H1 (cell line): ENCODE results near the gene KDM5A. TPM values are rescaled to one million over a fixed set of nuclear protein-coding genes. Genes with fewer than 3 reads are reported as not detected.

Experiments
- CTCF ChIA-PET: fragments of 300-600 bp; sonication (Branson Sonifier 250); formaldehyde crosslinking; loops from one replicate; lab custom pipeline; 2021; ENCODE audit not compliant: partially characterized antibody; lab: Charles Lee
- POLR2A ChIA-PET: fragments of 300-600 bp; sonication (Branson Sonifier 250); formaldehyde crosslinking; loops from one replicate; lab custom pipeline; 2021; ENCODE audit warnings: inconsistent platforms; ENCODE audit not compliant: partially characterized antibody; lab: Charles Lee
- DNase-seq, 2 experiments: peaks; one replicate each; pipeline versions ENCODE4 v3.0.0 to v3.0.0-alpha.2; 2010 to 2022; ENCODE audit warnings: low spot score in 2 of 2, low read depth in 1 of 2, mixed read lengths in 1 of 2
- FAIRE-seq: peaks from 2 replicates; lab custom pipeline; 2011; peaks lifted over from hg19 to GRCh38; lab: Jason Lieb, UNC
- H2AFZ ChIP-seq: 2 replicates; pipeline ENCODE4 v1.8.1; 2012; ENCODE audit warnings: low read length, inconsistent platforms
- H2AK5ac ChIP-seq: 2 replicates; pipeline ENCODE4 v1.6.1; 2013; ENCODE audit warnings: low read depth, low read length
- H2BK120ac ChIP-seq: replicated peaks from 2 replicates; pipeline ENCODE3; 2013; ENCODE audit warnings: low read depth, low read length, inconsistent platforms
- H2BK12ac ChIP-seq: 2 replicates; pipeline ENCODE4 v1.6.1; 2013; ENCODE audit warnings: low read depth, low read length
- H2BK15ac ChIP-seq: 2 replicates; pipeline ENCODE4 v1.6.1; 2013; ENCODE audit warnings: low read length
- H2BK20ac ChIP-seq: 2 replicates; pipeline ENCODE4 v1.6.1; 2013; ENCODE audit warnings: low read length
- H2BK5ac ChIP-seq: 2 replicates; pipeline ENCODE4 v1.6.1; 2013; ENCODE audit warnings: low read depth, low read length
- H3K14ac ChIP-seq: 2 replicates; pipeline ENCODE4 v1.6.1; 2013; ENCODE audit warnings: inconsistent platforms; ENCODE audit not compliant: insufficient read length
- H3K18ac ChIP-seq: 2 replicates; pipeline ENCODE4 v1.6.1; 2013; ENCODE audit warnings: low read length; ENCODE audit errors: extremely low read depth
- H3K23ac ChIP-seq: 2 replicates; pipeline ENCODE4 v1.6.1; 2013; ENCODE audit warnings: inconsistent platforms; ENCODE audit not compliant: insufficient read length
- H3K23me2 ChIP-seq: 2 replicates; pipeline ENCODE4 v1.6.1; 2013; ENCODE audit warnings: low read depth, low read length
- H3K27ac ChIP-seq: 2 replicates; pipeline ENCODE4 v1.6.1; 2011; ENCODE audit warnings: low read depth, low read length, inconsistent platforms
- H3K27me3 ChIP-seq, 4 experiments: replicated peaks in 1 of 4; 1 replicate in 1 of 4; 2 replicates in 3 of 4; pipeline versions ENCODE4 v1.6.1 to v1.8.1; 2011 to 2013; ENCODE audit warnings: low read length in 3 of 4, mild to moderate bottlenecking in 3 of 4, inconsistent platforms in 2 of 4, mixed read lengths in 2 of 4, moderate library complexity in 1 of 4; ENCODE audit not compliant: control insufficient read depth in 3 of 4, insufficient read depth in 3 of 4; ENCODE audit errors: extremely low read depth in 1 of 4
- H3K36me3 ChIP-seq, 4 experiments: 2 replicates each; pipeline versions ENCODE4 v1.6.1 to v1.8.1; 2011 to 2013; ENCODE audit warnings: mild to moderate bottlenecking in 4 of 4, low read length in 3 of 4, moderate library complexity in 2 of 4, control low read depth in 1 of 4, inconsistent platforms in 1 of 4; ENCODE audit not compliant: insufficient read depth in 4 of 4, control insufficient read depth in 2 of 4
- H3K4ac ChIP-seq: replicated peaks from 2 replicates; pipeline ENCODE3; 2013; ENCODE audit warnings: low read length, low read depth, mixed read lengths, inconsistent platforms; ENCODE audit not compliant: insufficient read length
- H3K4me1 ChIP-seq, 4 experiments: replicated peaks in 1 of 4; 1 replicate in 1 of 4; 2 replicates in 3 of 4; pipeline versions ENCODE4 v1.6.1 to v1.8.1; 2011 to 2013; ENCODE audit warnings: low read length in 3 of 4, inconsistent platforms in 2 of 4, mixed read lengths in 1 of 4; ENCODE audit not compliant: insufficient read depth in 4 of 4, control insufficient read depth in 3 of 4
- H3K4me2 ChIP-seq, 2 experiments: 2 replicates each; pipeline versions ENCODE4 v1.6.1 to v1.8.1; 2011 to 2013; ENCODE audit warnings: low read depth in 2 of 2, low read length in 2 of 2, control low read depth in 1 of 2, inconsistent platforms in 1 of 2, mild to moderate bottlenecking in 1 of 2; ENCODE audit not compliant: insufficient read depth in 1 of 2
- H3K4me3 ChIP-seq, 4 experiments: fragments of 200-600, 300-600 bp in 1 of 4; sonication (generic), shearing (Covaris generic), sonication (Bioruptor Twin) in 1 of 4; 2 replicates each; pipeline versions ENCODE4 v1.5.1 to v1.8.1; 2011 to 2016; ENCODE audit warnings: low read length in 4 of 4, low read depth in 3 of 4, control low read depth in 2 of 4, inconsistent platforms in 2 of 4, mild to moderate bottlenecking in 2 of 4, mixed read lengths in 1 of 4, moderate library complexity in 1 of 4; ENCODE audit not compliant: insufficient read depth in 2 of 4; ENCODE audit errors: extremely low read depth in 1 of 4
- H3K56ac ChIP-seq: replicated peaks from 2 replicates; pipeline ENCODE3; 2013; ENCODE audit warnings: low read depth, mild to moderate bottlenecking, mixed read lengths, low read length, inconsistent platforms; ENCODE audit not compliant: insufficient read length
- H3K79me1 ChIP-seq: 2 replicates; pipeline ENCODE4 v1.6.1; 2013; ENCODE audit warnings: low read depth, low read length, control low read depth
- H3K79me2 ChIP-seq, 2 experiments: 2 replicates each; pipeline versions ENCODE4 v1.6.1 to v1.8.1; 2012 to 2013; ENCODE audit warnings: low read length in 2 of 2, mild to moderate bottlenecking in 2 of 2, inconsistent platforms in 1 of 2; ENCODE audit not compliant: insufficient read depth in 2 of 2, control insufficient read depth in 1 of 2
- H3K9ac ChIP-seq, 4 experiments: replicated peaks in 1 of 4; 1 replicate in 1 of 4; 2 replicates in 3 of 4; pipeline versions ENCODE4 v1.6.1 to v1.8.1; 2011 to 2013; ENCODE audit warnings: low read depth in 3 of 4, low read length in 3 of 4, control low read depth in 2 of 4, mild to moderate bottlenecking in 2 of 4, moderate library complexity in 2 of 4, inconsistent platforms in 1 of 4; ENCODE audit errors: extremely low read depth in 1 of 4
- H3K9me3 ChIP-seq, 2 experiments: 2 replicates each; pipeline versions ENCODE4 v1.6.1 to v1.8.1; 2012 to 2013; ENCODE audit warnings: mild to moderate bottlenecking in 2 of 2, moderate library complexity in 2 of 2, control low read depth in 1 of 2, inconsistent platforms in 1 of 2, low read depth in 1 of 2, low read length in 1 of 2, mixed read lengths in 1 of 2; ENCODE audit not compliant: insufficient read depth in 2 of 2
- H4K20me1 ChIP-seq, 2 experiments: replicated peaks in 1 of 2; 2 replicates each; pipeline versions ENCODE3 to v1.8.1; 2011 to 2013; ENCODE audit warnings: inconsistent platforms in 2 of 2, low read length in 2 of 2, mild to moderate bottlenecking in 1 of 2; ENCODE audit not compliant: insufficient read depth in 2 of 2, control insufficient read depth in 1 of 2
- H4K5ac ChIP-seq: 2 replicates; pipeline ENCODE4 v1.6.1; 2013; ENCODE audit warnings: low read length, low read depth, mixed read lengths, inconsistent platforms; ENCODE audit not compliant: insufficient read length
- H4K8ac ChIP-seq: 2 replicates; pipeline ENCODE4 v1.8.0; 2013; ENCODE audit warnings: mild to moderate bottlenecking, moderate library complexity, low read length, inconsistent platforms; ENCODE audit not compliant: insufficient read depth; ENCODE audit errors: extremely low read depth
- H4K91ac ChIP-seq: replicated peaks from 2 replicates; pipeline ENCODE3; 2013; ENCODE audit warnings: low read length, mixed read lengths, inconsistent platforms; ENCODE audit not compliant: insufficient read length
- ASH2L ChIP-seq: fragments of 200-600, 300-600 bp; sonication (generic); IDR thresholded peaks from one replicate; pipeline ENCODE4 v1.7.1; 2017; ENCODE audit warnings: low read length
- BCL11A ChIP-seq, 2 experiments: IDR thresholded peaks; one replicate each; pipeline ENCODE4 v1.6.1; 2011; ENCODE audit warnings: low read depth in 2 of 2, low read length in 2 of 2, mild to moderate bottlenecking in 2 of 2
- CBX5 ChIP-seq: fragments of 300-800, 300-1000 bp; sonication (generic); IDR thresholded peaks from 2 replicates; pipeline ENCODE4 v1.7.1; 2016; ENCODE audit warnings: antibody characterized with exemption, low read length, low read depth
- CREB1 ChIP-seq: IDR thresholded peaks from 2 replicates; pipeline ENCODE4 v1.6.1; 2012; ENCODE audit warnings: inconsistent platforms
- EP300 ChIP-seq, 2 experiments: IDR thresholded peaks; 1 replicate in 1 of 2; 2 replicates in 1 of 2; pipeline ENCODE4 v1.6.1; 2011 to 2012; ENCODE audit warnings: low read depth in 2 of 2, low read length in 2 of 2, mild to moderate bottlenecking in 2 of 2, borderline replicate concordance in 1 of 2, inconsistent platforms in 1 of 2, moderate library complexity in 1 of 2
- FOSL1 ChIP-seq: IDR thresholded peaks from 2 replicates; pipeline ENCODE4 v1.6.1; 2011; ENCODE audit warnings: mild to moderate bottlenecking, low read depth, low read length, moderate library complexity; ENCODE audit not compliant: insufficient read depth
- HDAC6 ChIP-seq: IDR thresholded peaks from one replicate; pipeline ENCODE4 v1.7.1; 2012; ENCODE audit warnings: low read depth, mild to moderate bottlenecking, inconsistent platforms, low read length, moderate library complexity
- MAX ChIP-seq: IDR thresholded peaks from 2 replicates; pipeline ENCODE4 v1.6.1; 2012; ENCODE audit warnings: inconsistent platforms
- NANOG ChIP-seq: IDR thresholded peaks from 2 replicates; pipeline ENCODE4 v1.6.1; 2011; ENCODE audit warnings: low read length, low read depth, mild to moderate bottlenecking, inconsistent platforms; ENCODE audit not compliant: insufficient read depth, poor library complexity, severe bottlenecking
- PHF8 ChIP-seq: fragments of 200-600 bp; sonication (generic); conservative IDR thresholded peaks from 2 replicates; pipeline ENCODE4 v1.7.1; 2012; ENCODE audit warnings: low read depth, mild to moderate bottlenecking, inconsistent platforms, low read length, moderate library complexity
- RAD21 ChIP-seq, 2 experiments: IDR thresholded peaks in 1 of 2; conservative IDR thresholded peaks in 1 of 2; 2 replicates each; pipeline ENCODE4 v1.6.1; 2011; ENCODE audit warnings: low read depth in 2 of 2, low read length in 2 of 2, improper control_type of control experiment in 1 of 2, inconsistent platforms in 1 of 2, mild to moderate bottlenecking in 1 of 2, moderate library complexity in 1 of 2
- SUZ12 ChIP-seq: fragments of 200-600 bp; sonication (generic); IDR thresholded peaks from 2 replicates; pipeline ENCODE4 v1.6.1; 2012; ENCODE audit warnings: mild to moderate bottlenecking, inconsistent platforms, low read length, moderate library complexity, mixed read lengths
- TAF7 ChIP-seq: optimal IDR thresholded peaks from 2 replicates; pipeline ENCODE3; 2011; ENCODE audit warnings: low read depth, mild to moderate bottlenecking, inconsistent platforms, low read length, moderate library complexity, borderline replicate concordance
- TEAD4 ChIP-seq: IDR thresholded peaks from 2 replicates; pipeline ENCODE4 v1.6.1; 2012; ENCODE audit warnings: low read depth, low read length, inconsistent platforms, mixed read lengths
- WGBS, 2 experiments: shearing (Covaris generic) in 1 of 2; methylation state at CpG; one replicate each; pipeline versions ENCODE4 v1.1.6 to v1.1.7; 2013 to 2015; ENCODE audit warnings: low lambda C conversion rate in 2 of 2, mixed read lengths in 2 of 2, inconsistent platforms in 1 of 2, low coverage in 1 of 2, missing lambda C conversion rate in 1 of 2; ENCODE audit not compliant: insufficient replicate concordance in 2 of 2, insufficient coverage in 1 of 2, insufficient read length in 1 of 2; ENCODE audit errors: extremely low coverage in 1 of 2, missing lambda C conversion rate in 1 of 2; 5-methylcytosine and 5-hydroxymethylcytosine counted together
- polyA plus RNA-seq, 7 experiments: library from polyadenylated mRNA; depleted of rRNA in 3 of 7; stranded (reverse) in 5 of 7; unstranded in 2 of 7; fragments of >200 nt in 5 of 7; fragments of 200-250 nt in 2 of 7; gene quantifications; 1 replicate in 5 of 7; 2 replicates in 1 of 7; 4 replicates in 1 of 7; pipeline versions ENCODE4 v1.2.1 to v1.2.3, GENCODE V29; 2011 to 2013; ENCODE audit warnings: missing spikeins in 2 of 7, mixed read lengths in 2 of 7
- total RNA-seq: library from RNA; stranded (reverse); fragmentation: NEBNext Ultra II Directional; extraction: Animal tissue kit (Norgen Biotek cat#: 25700); gene quantifications from 2 replicates; pipeline ENCODE4 v1.2.1, GENCODE V29; 2021

KDM5A gene
- total and polyA plus RNA-seq, 2 of the 8 experiments (the other 6 are each of a cell fraction or from before 2014, with no cell fraction given): 6.3 to 36.9 TPM

GRCh38 chr12:295132-295531 is 94.0 kb downstream of the KDM5A start:
- Histone ChIP-seq H3K14ac (no peak overlapping the region), H3K36me3 (peaks cover 7 to 43% (median 21%) of the 10 kb centered on the region in 4 experiments; a peak in 7 of 8 replicates)
- TF ChIP-seq NANOG (no peak), SUZ12 (no peak), FOSL1 (no peak), RAD21 (IDR thresholded peaks at IDR 0.05 in 1 of 2, conservative IDR thresholded peaks at IDR 0.05 in 1 of 2; ENCODE audit: low read depth in 2 of 2, low read length in 2 of 2) (no peak), BCL11A (IDR thresholded peaks at IDR 0.05; ENCODE audit: low read depth in 2 of 2, low read length in 2 of 2) (no peak), PHF8 (no peak), CBX5 (no peak), CREB1 (no peak), EP300 (IDR thresholded peaks at IDR 0.05; ENCODE audit: borderline replicate concordance in 1 of 2, low read depth in 2 of 2, low read length in 2 of 2) (no peak), MAX (no peak), HDAC6 (no peak), TEAD4 (no peak), ASH2L (no peak), TAF7 (no peak)

More at GRCh38 chr12:295132-295531, 94.0 kb downstream of the KDM5A start:
- no peak for DNase-seq
- Histone ChIP-seq H2BK20ac (no peak overlapping the region), H3K4ac (no peak overlapping the region), H3K18ac (no peak overlapping the region), H2BK5ac (no peak overlapping the region), H3K79me1 (no peaks in the 10 kb centered on the region), H4K8ac (no peak overlapping the region), H3K4me3 (no peak overlapping the region), H3K9me3 (no peaks in the 10 kb centered on the region), H3K27me3 (no peaks in the 10 kb centered on the region), H2AFZ (no peak overlapping the region), H4K5ac (no peak overlapping the region), H2BK12ac (no peak overlapping the region), H3K23me2 (no peaks in the 10 kb centered on the region), H3K56ac (no peak overlapping the region), H4K91ac (no peak overlapping the region), H4K20me1 (peaks cover 0 to 2% of the 10 kb centered on the region in 2 experiments), H2AK5ac (no peak overlapping the region), H3K79me2 (no peaks in the 10 kb centered on the region), H3K4me1 (no peaks in the 10 kb centered on the region), H2BK15ac (no peak overlapping the region), H2BK120ac (no peak overlapping the region), H3K4me2 (no peak overlapping the region), H3K27ac (no peak overlapping the region), H3K23ac (no peak overlapping the region), H3K9ac (no peak overlapping the region)
- ChIA-PET POLR2A (interaction anchor here (0.8 kb wide), 1 partner anchor 10 kb away, joined by 4 read pairs; no protein-coding TSS in a partner anchor), CTCF (no interaction called here)
- no peak for FAIRE-seq
- 91% methylated on average over 1 of the region's 1 CpG; no CpG with 5 or more reads in 1 of the 2 experiments for WGBS, 2 experiments
